ENCODE data around the gene SLC12A4.
"Not testable (repeated sequence)": the region's sequence is repeated elsewhere in the genome, so short reads cannot be mapped to it uniquely, and the experiment has no call there.

Gene SLC12A4

GRCh38 chr16:67922740-67923139, 45.7 kb downstream of the SLC12A4 start:
- no peak for DNase-seq (ENCODE audit: low spot score)
- no peak for TF ChIP-seq CTCF (IDR thresholded peaks at IDR 0.05; ENCODE audit: extremely low read depth, missing control alignments)

- no peak for TF ChIP-seq CTCF (IDR thresholded peaks at IDR 0.05; ENCODE audit: extremely low read depth, missing control alignments)
- DNase-seq (ENCODE audit: low spot score), result no peak
Observed at GRCh38 chr16:67922221-67922620, 46.2 kb downstream of the SLC12A4 start.

GRCh38 chr16:67919622-67920221, 48.7 kb downstream of the SLC12A4 start:
- no peak for TF ChIP-seq CTCF (IDR thresholded peaks at IDR 0.05; ENCODE audit: extremely low read depth, missing control alignments)
- DNase-seq (ENCODE audit: low spot score), result no peak

- no peak for DNase-seq (ENCODE audit: low spot score)
- no peak for TF ChIP-seq CTCF (IDR thresholded peaks at IDR 0.05; ENCODE audit: extremely low read depth, missing control alignments)
Observed at GRCh38 chr16:67917852-67918236, 50.6 kb downstream of the SLC12A4 start.

- no peak for DNase-seq (ENCODE audit: low spot score)
- no peak for TF ChIP-seq CTCF (IDR thresholded peaks at IDR 0.05; ENCODE audit: extremely low read depth, missing control alignments)
Observed at GRCh38 chr16:67917140-67917851, 51.1 kb downstream of the SLC12A4 start.

- no peak for DNase-seq (ENCODE audit: low spot score)
- no peak for TF ChIP-seq CTCF (IDR thresholded peaks at IDR 0.05; ENCODE audit: extremely low read depth, missing control alignments)
Observed at GRCh38 chr16:67915831-67916723, 52.4 kb downstream of the SLC12A4 start.

- DNase-seq (ENCODE audit: low spot score), result not testable (repeated sequence)
Observed at GRCh38 chr16:67915496-67915769, 53.0 kb downstream of the SLC12A4 start.

Measured in GM20000 (cell line).